CD4-positive, CD25-positive, alpha-beta regulatory T cell (primary cell): Measurements from ENCODE around the gene DSC3. TPM values are rescaled to one million over a fixed set of nuclear protein-coding genes. Genes with fewer than 3 reads are reported as not detected.
"Not testable (repeated sequence)": the region's sequence is repeated elsewhere in the genome, so short reads cannot be mapped to it uniquely, and the experiment has no call there.

Experiments
- ATAC-seq, 2 donors: fragments of 150-1000 bp; cut with Tn5 transposase; one replicate each; pipeline ENCODE4 v1.10.0; 2021; ENCODE audit warnings: low read depth in 2 of 2, moderate number of reproducible peaks in 2 of 2, moderate library complexity in 1 of 2
- DNase-seq, 3 donors: peaks; one replicate each; pipeline versions ENCODE4 v3.0.0 to v3.0.0-alpha.2; 2012 to 2022; ENCODE audit warnings: mixed read lengths in 1 of 3
- H3K27ac ChIP-seq: one replicate; pipeline ENCODE4 v1.7.0; 2013; ENCODE audit warnings: mild to moderate bottlenecking, low read length; ENCODE audit not compliant: insufficient read depth, poor library complexity, severe bottlenecking
- H3K27me3 ChIP-seq: one replicate; pipeline ENCODE4 v1.7.0; 2013; ENCODE audit warnings: low read length; ENCODE audit not compliant: control insufficient read depth, insufficient read depth
- H3K36me3 ChIP-seq: one replicate; pipeline ENCODE4 v1.7.0; 2013; ENCODE audit warnings: mild to moderate bottlenecking, low read length, moderate library complexity; ENCODE audit not compliant: control insufficient read depth, insufficient read depth
- H3K4me1 ChIP-seq: 2 replicates; pipeline ENCODE4 v1.7.0; 2013; ENCODE audit warnings: mild to moderate bottlenecking, low read length; ENCODE audit not compliant: insufficient read depth, control insufficient read depth, poor library complexity, severe bottlenecking
- H3K4me3 ChIP-seq: one replicate; pipeline ENCODE4 v1.7.0; 2013; ENCODE audit warnings: low read depth, mild to moderate bottlenecking, low read length, moderate library complexity
- H3K9me3 ChIP-seq, 2 experiments: 1 replicate in 1 of 2; 2 replicates in 1 of 2; pipeline ENCODE4 v1.7.0; 2013; ENCODE audit warnings: low read length in 2 of 2, mild to moderate bottlenecking in 1 of 2, moderate library complexity in 1 of 2; ENCODE audit not compliant: control insufficient read depth in 2 of 2
- H3K27ac Mint-ChIP-seq, 3 donors: one replicate each; pipeline ENCODE4 v1.8.0; 2020 to 2022; ENCODE audit warnings: mild to moderate bottlenecking in 3 of 3, mixed read lengths in 3 of 3, moderate library complexity in 2 of 3
- H3K27me3 Mint-ChIP-seq: one replicate; pipeline ENCODE4 v1.8.0; 2022; ENCODE audit warnings: mild to moderate bottlenecking, mixed read lengths
- H3K36me3 Mint-ChIP-seq: one replicate; pipeline ENCODE4 v1.8.0; 2020; ENCODE audit warnings: mixed read lengths
- H3K4me1 Mint-ChIP-seq, 4 donors: one replicate each; pipeline ENCODE4 v1.8.0; 2020 to 2022; ENCODE audit warnings: mixed read lengths in 4 of 4, mild to moderate bottlenecking in 1 of 4
- H3K4me3 Mint-ChIP-seq, 4 donors: one replicate each; pipeline ENCODE4 v1.8.0; 2020 to 2022; ENCODE audit warnings: mild to moderate bottlenecking in 4 of 4, mixed read lengths in 4 of 4, moderate library complexity in 3 of 4
- H3K9me3 Mint-ChIP-seq, 7 donors: one replicate each; pipeline ENCODE4 v1.8.0; 2020 to 2022; ENCODE audit warnings: mixed read lengths in 7 of 7, mild to moderate bottlenecking in 3 of 7, moderate library complexity in 2 of 7
- polyA plus RNA-seq, 4 donors: library from polyadenylated mRNA; unstranded; fragments of 300-500 nt; fragmentation: Illumina TruSeq; gene quantifications; one replicate each; pipeline ENCODE4 v1.2.3, GENCODE V29; 2021
- total RNA-seq: library from RNA; stranded (reverse); gene quantifications from one replicate; pipeline ENCODE4 v1.2.3, GENCODE V29; 2022

Gene DSC3
- total and polyA plus RNA-seq, 5 donors from 2014 or later: not detected

DNA sequence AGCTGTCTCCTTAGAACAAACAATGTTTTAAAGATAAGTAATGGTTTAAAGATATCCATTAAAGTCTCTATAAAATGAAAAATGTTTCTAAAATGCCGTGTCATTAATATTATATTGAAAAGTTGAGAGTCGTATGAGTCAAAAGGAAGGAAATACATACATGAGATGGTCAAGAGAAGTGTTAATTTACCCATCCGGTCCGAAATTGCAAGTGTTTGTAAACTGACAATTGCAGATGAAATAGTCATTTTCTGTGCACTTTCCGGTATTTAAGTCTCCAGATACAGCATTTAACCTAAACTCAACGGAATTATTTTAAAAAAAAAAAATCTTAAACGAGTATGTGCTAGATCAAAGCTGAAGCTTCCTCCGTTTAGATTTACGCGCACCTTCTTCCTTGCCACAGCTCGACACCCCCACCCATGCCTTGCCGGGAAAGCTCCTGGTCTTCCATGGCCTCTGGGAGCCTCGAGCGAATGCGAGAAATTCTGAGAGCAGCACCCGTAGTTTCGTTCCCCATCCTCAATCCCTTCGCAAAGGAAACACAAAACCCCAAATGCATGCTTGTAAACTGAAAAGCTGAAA, 1.8 kb downstream of the DSC3 start:
- H3K27me3 Mint-ChIP-seq: peaks cover 27% of the 10 kb centered on the region
- no peaks in the 10 kb centered on the region for H3K4me1 Mint-ChIP-seq
- H3K4me3 Mint-ChIP-seq: no peak overlapping the region

GRCh38 chr18:31039426-31039825, 3.1 kb downstream of the DSC3 start:
- ATAC-seq: no peak

More for the DNA sequence above, 1.8 kb downstream of the DSC3 start:
- ATAC-seq (no peak), DNase-seq (no peak)
- Histone ChIP-seq H3K4me3 (no peak overlapping the region), H3K9me3 (peaks cover 4 to 12% of the 10 kb centered on the region in 2 experiments), H3K4me1 (no peaks in the 10 kb centered on the region), H3K27ac (no peak overlapping the region), H3K36me3 (no peaks in the 10 kb centered on the region), H3K27me3 (no peaks in the 10 kb centered on the region)
- Mint-ChIP-seq H3K36me3 (no peaks in the 10 kb centered on the region), H3K9me3 (peaks cover 4 to 23% (median 6%) of the 10 kb centered on the region in 7 donors), H3K27ac (no peak overlapping the region)

GRCh38 chr18:31037686-31038085, 4.9 kb downstream of the DSC3 start:
- peaks cover 1 to 12% (median 4%) of the 10 kb centered on the region in 7 donors for H3K9me3 Mint-ChIP-seq
- ATAC-seq, H3K4me1 Mint-ChIP-seq, H3K36me3 ChIP-seq, H3K4me1 ChIP-seq, H3K4me3 ChIP-seq, H3K4me3 Mint-ChIP-seq, H3K27ac ChIP-seq, H3K36me3 Mint-ChIP-seq, DNase-seq, H3K27ac Mint-ChIP-seq, H3K27me3 ChIP-seq: not testable (repeated sequence)
- peaks cover 21% of the 10 kb centered on the region for H3K27me3 Mint-ChIP-seq
- peaks cover 2 to 12% of the 10 kb centered on the region in 2 experiments for H3K9me3 ChIP-seq

More at GRCh38 chr18:31039426-31039825, 3.1 kb downstream of the DSC3 start:
- Mint-ChIP-seq H3K9me3 (peaks cover 2 to 22% (median 4%) of the 10 kb centered on the region in 7 donors), H3K27me3 (peaks cover 27% of the 10 kb centered on the region), H3K36me3 (no peaks in the 10 kb centered on the region), H3K4me1 (no peaks in the 10 kb centered on the region), H3K4me3 (no peak overlapping the region), H3K27ac (no peak overlapping the region)
- Histone ChIP-seq H3K4me1 (no peaks in the 10 kb centered on the region), H3K36me3 (no peaks in the 10 kb centered on the region), H3K9me3 (peaks cover 4 to 12% of the 10 kb centered on the region in 2 experiments), H3K4me3 (no peak overlapping the region), H3K27me3 (no peaks in the 10 kb centered on the region), H3K27ac (no peak overlapping the region)
- no peak for DNase-seq

GRCh38 chr18:31034541-31034940, 8.0 kb downstream of the DSC3 start:
- DNase-seq: no peak
- H3K27me3 Mint-ChIP-seq: no peaks in the 10 kb centered on the region
- no peak overlapping the region for H3K4me3 Mint-ChIP-seq
- H3K27ac Mint-ChIP-seq: no peak overlapping the region
- ATAC-seq: no peak
- Histone ChIP-seq H3K9me3 (peaks cover 0 to 2% of the 10 kb centered on the region in 2 experiments), H3K27me3 (no peaks in the 10 kb centered on the region), H3K4me3 (no peak overlapping the region), H3K27ac (no peak overlapping the region), H3K4me1 (no peaks in the 10 kb centered on the region), H3K36me3 (no peaks in the 10 kb centered on the region)
- H3K36me3 Mint-ChIP-seq: no peaks in the 10 kb centered on the region
- H3K9me3 Mint-ChIP-seq: peaks cover 1 to 4% (median 4%) of the 10 kb centered on the region in 7 donors
- H3K4me1 Mint-ChIP-seq: no peaks in the 10 kb centered on the region

DNA sequence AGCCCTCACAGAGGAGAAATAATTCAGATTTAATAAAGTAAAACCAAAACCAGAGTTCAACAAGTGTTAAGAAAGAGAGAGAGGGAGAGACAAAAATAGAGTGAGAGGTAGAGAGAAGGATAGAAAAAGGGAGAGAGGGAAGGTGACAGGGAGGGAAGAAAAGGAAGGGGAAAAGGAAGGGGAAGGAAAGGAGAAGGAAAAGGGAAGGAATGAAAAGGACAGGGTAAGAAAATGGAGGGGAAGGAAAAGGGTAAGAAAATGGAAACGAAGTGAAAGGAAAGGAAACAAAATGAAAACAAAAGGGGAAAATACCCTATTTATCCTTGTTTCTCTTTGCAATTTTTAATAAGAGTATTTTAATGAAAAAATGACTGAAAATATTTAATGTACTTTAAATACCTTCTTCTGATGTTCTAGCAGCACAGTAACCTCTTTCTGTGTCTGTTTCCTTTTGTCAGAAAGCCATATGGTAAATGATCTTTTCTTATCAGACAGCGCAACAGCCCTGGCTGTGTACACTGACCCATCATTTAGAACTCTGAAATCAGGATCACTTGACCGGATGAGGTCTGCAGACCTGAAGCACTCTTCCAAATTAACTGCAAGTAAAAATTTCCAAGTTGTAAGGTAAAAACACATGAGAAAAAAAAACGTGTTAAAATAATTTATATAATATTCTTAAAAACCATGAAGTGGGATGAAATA, 11.8 kb downstream of the DSC3 start:
- DNase-seq: no peak
- no peaks in the 10 kb centered on the region for H3K27me3 Mint-ChIP-seq
- Histone ChIP-seq H3K36me3 (no peaks in the 10 kb centered on the region), H3K4me1 (no peaks in the 10 kb centered on the region), H3K27me3 (no peaks in the 10 kb centered on the region), H3K27ac (no peak overlapping the region), H3K4me3 (no peak overlapping the region), H3K9me3 (peaks cover 0 to 2% of the 10 kb centered on the region in 2 experiments)
- no peaks in the 10 kb centered on the region for H3K36me3 Mint-ChIP-seq
- no peaks in the 10 kb centered on the region for H3K4me1 Mint-ChIP-seq
- ATAC-seq: no peak
- no peak overlapping the region for H3K27ac Mint-ChIP-seq
- H3K4me3 Mint-ChIP-seq: no peak overlapping the region
- H3K9me3 Mint-ChIP-seq: peaks cover 2 to 13% (median 4%) of the 10 kb centered on the region in 7 donors

DNA sequence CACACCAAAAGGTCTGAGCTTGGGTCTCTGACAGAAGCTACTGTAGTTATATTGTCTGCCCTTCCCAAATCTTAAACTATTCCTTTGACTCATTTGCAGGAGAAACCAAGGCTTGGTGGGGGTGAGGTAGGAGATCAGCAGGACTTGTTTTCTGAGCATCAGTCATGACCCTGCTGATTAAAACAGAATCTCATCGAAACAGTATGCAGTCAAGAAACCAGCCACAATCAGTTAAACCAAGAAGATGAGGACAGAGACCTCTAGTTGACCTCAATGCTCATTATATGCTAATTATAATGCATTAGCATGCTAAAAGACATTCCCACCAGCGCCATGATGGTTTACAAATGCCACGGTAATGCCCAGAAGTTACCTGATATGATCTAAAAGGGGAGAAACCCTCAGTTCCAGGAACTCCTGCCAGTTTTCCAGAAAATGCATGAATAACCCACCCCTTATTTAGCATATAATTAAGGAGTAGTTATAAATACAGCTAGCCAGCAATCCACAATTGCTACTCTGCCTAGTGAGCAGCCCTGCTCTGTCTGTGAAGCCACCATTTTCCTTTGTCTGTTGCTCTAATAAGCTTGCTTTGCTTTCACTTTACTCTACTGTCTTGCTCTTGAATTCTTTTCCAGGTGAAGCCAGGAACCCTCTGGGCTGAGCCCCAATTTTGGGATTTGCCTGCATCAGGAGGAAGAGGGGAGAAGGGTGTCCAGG, 26.7 kb downstream of the DSC3 start:
- H3K27me3 ChIP-seq: no peaks in the 10 kb centered on the region
- H3K9me3 ChIP-seq: peaks cover 0 to 3% of the 10 kb centered on the region in 2 experiments
- H3K36me3 ChIP-seq: no peaks in the 10 kb centered on the region
- DNase-seq: no peak
- H3K4me3 Mint-ChIP-seq: no peak overlapping the region
- no peaks in the 10 kb centered on the region for H3K36me3 Mint-ChIP-seq
- no peak overlapping the region for H3K27ac Mint-ChIP-seq
- no peak overlapping the region for H3K4me3 ChIP-seq
- no peaks in the 10 kb centered on the region for H3K27me3 Mint-ChIP-seq
- no peaks in the 10 kb centered on the region for H3K4me1 Mint-ChIP-seq
- peaks cover 0 to 16% (median 11%) of the 10 kb centered on the region in 7 donors for H3K9me3 Mint-ChIP-seq
- no peaks in the 10 kb centered on the region for H3K4me1 ChIP-seq
- ATAC-seq: no peak
- H3K27ac ChIP-seq: no peak overlapping the region

DNA sequence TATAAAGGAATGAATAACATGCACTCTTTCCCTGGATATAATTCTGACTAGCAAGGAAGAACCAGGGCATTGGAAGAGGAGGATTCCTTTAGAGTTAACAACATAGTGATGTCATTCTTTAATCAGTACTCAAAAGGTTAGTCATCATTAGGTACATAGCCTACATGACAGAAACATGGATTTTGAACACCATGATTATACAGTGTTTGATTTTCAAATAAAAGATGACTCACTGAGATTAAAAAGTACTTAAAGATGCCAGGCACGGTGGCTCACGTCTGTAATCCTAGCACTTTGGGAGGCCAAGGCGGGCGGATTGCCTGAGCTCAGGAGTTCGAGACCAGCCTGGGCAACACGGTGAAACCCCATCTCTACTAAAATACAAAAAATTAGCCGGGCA, 31.1 kb downstream of the DSC3 start:
- not testable (repeated sequence) for H3K36me3 ChIP-seq, H3K4me3 Mint-ChIP-seq, H3K27ac ChIP-seq, H3K9me3 ChIP-seq, H3K27ac Mint-ChIP-seq, H3K36me3 Mint-ChIP-seq, ATAC-seq, H3K4me3 ChIP-seq, H3K4me1 Mint-ChIP-seq, H3K9me3 Mint-ChIP-seq, H3K27me3 ChIP-seq, H3K4me1 ChIP-seq, H3K27me3 Mint-ChIP-seq, DNase-seq
